Measurements from ENCODE around the gene ZNRF2.

DNA sequence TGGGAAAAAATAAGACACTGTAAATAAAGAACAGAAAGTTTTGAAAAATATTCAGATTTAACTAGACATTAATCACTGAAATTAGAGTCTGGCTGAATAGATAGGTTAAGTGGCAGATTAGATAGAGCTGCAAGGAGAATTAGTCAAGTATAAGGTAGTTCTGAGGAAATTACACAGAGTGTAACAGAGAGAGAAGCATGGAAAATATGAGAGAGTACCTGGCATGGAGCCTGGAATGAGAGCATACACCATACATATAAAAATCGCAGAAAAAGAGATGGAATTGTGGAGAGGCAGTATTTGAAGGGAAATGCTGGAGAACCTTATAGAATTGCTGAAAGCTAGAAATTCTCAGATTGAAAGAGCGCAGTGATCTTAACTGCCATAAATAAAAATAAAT lies 46.9 kb downstream of the ZNRF2 start:
- TF ChIP-seq BHLHE40 (IDR thresholded peaks at IDR 0.05; ENCODE audit: borderline replicate concordance) (no peak), NFRKB (IDR thresholded peaks at IDR 0.05) (no peak), SUZ12 (IDR thresholded peaks at IDR 0.05) (no peak)
